CD4-positive, alpha-beta T cell (primary cell): ENCODE data around the gene PRX. TPM values are rescaled to one million over a fixed set of nuclear protein-coding genes. Genes with fewer than 3 reads are reported as not detected.

ENCODE experiments used
- microRNA-seq: library from miRNA; unstranded; fragments of <30 nt; microRNA quantifications from one replicate; pipeline ENCODE4 v1.2.0, GENCODE V29; 2021; ENCODE audit warnings: borderline microRNAs expressed, borderline replicate concordance
- total RNA-seq, 174 experiments: library from RNA in 2 of 174; stranded (reverse) in 2 of 174; gene quantifications; one replicate each; pipeline ENCODE4 v1.2.3 and lab custom pipeline; 2021 to 2026

Gene PRX
- total RNA-seq, 2 experiments from 2014 or later = 1.5 TPM

Small RNAs within 50 kb of the gene (microRNA-seq; reads per million reads assigned to microRNA genes)
- gene MIR6796 = not detected

Other genes with a start within 250 kb of the PRX start
- 10 to 100 TPM; 20.8 to 21.7 TPM for gene MAP3K10, start 222.0 kb downstream of the PRX start, total RNA-seq
- not detected for gene TTC9B, start 195.0 kb downstream of the PRX start, total RNA-seq
- 1 to 10 TPM; 1.2 to 1.7 TPM for gene CCNP, start 186.7 kb downstream of the PRX start, total RNA-seq
- gene AKT2, start 128.0 kb downstream of the PRX start, total RNA-seq = 100 to 1,000 TPM; 197 to 199 TPM
- gene C19orf47, start 65.0 kb downstream of the PRX start, total RNA-seq = 10 to 100 TPM; 10.1 to 11.2 TPM
- gene PLD3, start 64.7 kb downstream of the PRX start, total RNA-seq = 10 to 100 TPM; 56.1 to 58.3 TPM
- gene HIPK4, start 23.2 kb downstream of the PRX start, total RNA-seq = under 1 TPM; 0.08 to 0.11 TPM
- 10 to 100 TPM; 26.4 to 26.5 TPM for gene SERTAD1, start 12.6 kb upstream of the PRX start, total RNA-seq
- 10 to 100 TPM; 17.4 to 19.2 TPM for gene SERTAD3, start 31.0 kb upstream of the PRX start, total RNA-seq
- gene BLVRB, start 52.4 kb upstream of the PRX start, total RNA-seq = 1 to 10 TPM; 4.3 to 5.2 TPM
- gene SPTBN4, start 53.6 kb upstream of the PRX start, total RNA-seq = under 1 TPM; 0.59 to 0.88 TPM
- 10 to 100 TPM; 82.5 to 92.9 TPM for gene SHKBP1, start 163.5 kb upstream of the PRX start, total RNA-seq
- gene LTBP4, start 188.0 kb upstream of the PRX start, total RNA-seq = 100 to 1,000 TPM; 116 to 134 TPM